VCaP (cell line): ENCODE measurements around the gene WDR45B.
A peak's percentile ranks its signal among the peaks of the same experiment; 100 is the strongest.

Experiments
- H3K27ac ChIP-seq: fragments of 450-650 bp; 2 replicates; pipeline ENCODE4 v1.5.1; 2017
- TF ChIP-seq, protein P1 (sequence below): fragments of 450-650 bp; conservative IDR thresholded peaks from 2 replicates; pipeline ENCODE4 v1.5.1; 2017; ENCODE audit warnings: mild to moderate bottlenecking, moderate library complexity

WDR45B gene

DNA sequence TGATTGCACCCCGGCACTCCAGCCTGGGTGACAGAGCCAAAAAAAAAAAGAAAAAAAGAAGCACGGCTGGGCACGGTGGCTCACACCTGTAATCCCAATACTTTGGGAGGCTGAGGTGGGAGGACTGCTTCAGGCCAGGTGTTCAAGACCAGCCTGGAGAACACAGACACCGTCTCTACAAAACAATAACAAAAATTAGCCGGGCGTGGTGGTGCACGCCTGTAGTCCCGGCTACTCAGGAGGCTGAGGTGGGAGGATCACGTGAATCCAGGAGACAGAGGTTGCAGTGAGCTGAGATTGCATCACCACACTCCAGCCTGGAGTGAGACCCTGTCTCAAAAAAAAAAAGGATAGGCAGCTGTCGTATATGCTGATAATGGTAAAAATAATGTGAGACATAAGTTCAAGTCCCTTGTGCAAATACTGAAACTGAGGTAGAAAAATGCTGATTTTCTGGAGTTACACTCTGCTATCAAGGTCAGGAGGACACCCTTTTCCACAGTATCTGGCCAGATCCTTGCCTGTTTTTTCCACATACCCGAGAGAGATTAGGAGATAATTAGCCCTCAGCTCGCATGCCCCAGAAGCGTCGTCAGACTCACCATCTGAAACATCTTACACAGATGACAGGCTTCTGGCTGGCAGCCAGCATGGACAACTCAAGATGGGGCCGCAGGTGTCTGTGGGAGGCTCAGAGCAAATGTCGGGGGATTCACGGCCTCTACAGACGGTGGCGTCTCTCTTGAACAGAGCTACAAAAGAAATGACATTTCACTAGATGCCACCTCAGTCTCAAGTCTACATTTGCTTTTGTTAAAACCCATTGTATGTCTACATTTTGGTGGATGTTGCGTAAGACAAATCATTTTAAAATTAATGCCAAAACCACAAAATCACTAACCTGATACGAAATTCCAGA lies 36.8 kb downstream of the WDR45B start:
- TF ChIP-seq, protein P1, sequence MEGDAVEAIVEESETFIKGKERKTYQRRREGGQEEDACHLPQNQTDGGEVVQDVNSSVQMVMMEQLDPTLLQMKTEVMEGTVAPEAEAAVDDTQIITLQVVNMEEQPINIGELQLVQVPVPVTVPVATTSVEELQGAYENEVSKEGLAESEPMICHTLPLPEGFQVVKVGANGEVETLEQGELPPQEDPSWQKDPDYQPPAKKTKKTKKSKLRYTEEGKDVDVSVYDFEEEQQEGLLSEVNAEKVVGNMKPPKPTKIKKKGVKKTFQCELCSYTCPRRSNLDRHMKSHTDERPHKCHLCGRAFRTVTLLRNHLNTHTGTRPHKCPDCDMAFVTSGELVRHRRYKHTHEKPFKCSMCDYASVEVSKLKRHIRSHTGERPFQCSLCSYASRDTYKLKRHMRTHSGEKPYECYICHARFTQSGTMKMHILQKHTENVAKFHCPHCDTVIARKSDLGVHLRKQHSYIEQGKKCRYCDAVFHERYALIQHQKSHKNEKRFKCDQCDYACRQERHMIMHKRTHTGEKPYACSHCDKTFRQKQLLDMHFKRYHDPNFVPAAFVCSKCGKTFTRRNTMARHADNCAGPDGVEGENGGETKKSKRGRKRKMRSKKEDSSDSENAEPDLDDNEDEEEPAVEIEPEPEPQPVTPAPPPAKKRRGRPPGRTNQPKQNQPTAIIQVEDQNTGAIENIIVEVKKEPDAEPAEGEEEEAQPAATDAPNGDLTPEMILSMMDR = no peak
- no peak overlapping the region for H3K27ac ChIP-seq

DNA sequence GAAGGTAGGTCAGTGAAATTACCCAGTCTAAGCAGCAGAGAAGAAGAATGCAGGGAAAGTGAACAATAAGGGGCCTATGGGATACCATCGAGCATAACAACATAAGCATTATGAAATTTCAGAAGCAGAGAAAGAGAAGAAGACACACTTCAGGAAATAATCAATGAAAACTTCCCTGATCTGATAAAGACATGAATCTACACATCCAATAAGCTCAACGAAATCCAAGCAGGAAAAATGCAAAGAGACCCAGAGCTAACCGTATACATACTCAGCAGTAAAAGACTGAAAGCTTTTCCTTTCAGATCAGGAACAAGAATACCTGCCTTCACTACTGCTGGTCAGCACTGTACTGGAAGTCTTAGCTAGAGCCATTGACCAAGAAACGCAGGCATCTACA lies 38.6 kb downstream of the WDR45B start:
- TF ChIP-seq, protein P1 = no peak
- peak overlapping the region; percentile 19; the same call in 1 of the 2 replicates for H3K27ac ChIP-seq

DNA sequence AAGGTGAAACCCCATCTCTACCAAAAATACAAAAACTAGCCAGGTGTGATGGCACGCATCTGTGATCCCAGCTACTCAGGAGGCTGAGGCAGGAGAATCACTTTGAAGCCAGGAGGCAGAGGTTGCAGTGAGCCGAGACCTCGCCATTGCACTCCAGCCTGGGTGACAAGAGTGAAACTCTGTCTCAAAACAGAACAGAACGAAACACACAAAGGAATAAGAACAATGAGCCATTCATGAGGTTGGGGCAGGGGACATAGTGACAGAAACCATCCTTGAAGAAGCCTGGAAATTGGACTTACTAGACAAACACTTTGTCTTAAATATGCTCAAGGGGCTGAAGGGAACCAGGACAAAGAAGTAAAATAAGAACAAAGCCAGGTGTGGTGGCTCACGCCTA lies 39.4 kb downstream of the WDR45B start:
- H3K27ac ChIP-seq = no peak overlapping the region
- TF ChIP-seq, protein P1 = no peak

DNA sequence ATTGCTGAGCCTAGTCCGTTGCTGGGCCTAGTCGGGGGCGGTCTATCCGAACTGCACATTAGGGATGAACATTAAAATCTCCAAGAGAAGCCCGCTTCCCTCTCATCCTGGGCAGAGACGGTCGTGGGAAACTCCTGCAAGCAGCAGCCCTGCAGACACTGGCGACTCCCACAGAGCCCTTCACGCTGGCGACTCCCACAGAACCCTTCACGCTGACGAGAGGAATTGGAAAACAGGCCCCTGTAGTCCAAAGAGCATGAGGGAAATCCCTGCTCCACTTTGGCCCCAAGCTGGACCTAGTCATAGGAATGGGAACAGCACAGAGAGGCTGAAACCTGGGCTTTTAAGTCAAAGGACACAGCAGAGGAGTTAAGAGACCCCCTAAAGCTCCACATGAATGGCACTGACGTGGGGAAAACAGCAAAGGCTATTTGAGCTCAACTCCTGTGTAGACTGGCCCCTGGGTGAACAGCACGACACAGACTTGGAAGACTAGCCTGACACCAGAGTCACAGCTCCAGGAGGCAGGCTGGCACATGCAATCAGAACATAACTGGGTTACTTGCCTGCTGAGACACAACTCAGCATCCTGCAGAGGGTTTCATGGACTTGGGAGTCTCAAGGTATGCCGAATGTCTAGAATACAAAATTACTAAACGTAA lies 42.2 kb downstream of the WDR45B start:
- H3K27ac ChIP-seq = 0 out of 2 replicates have a peak overlapping the region, but pooled peaks have one; percentile 10
- TF ChIP-seq, protein P1 = no peak

DNA sequence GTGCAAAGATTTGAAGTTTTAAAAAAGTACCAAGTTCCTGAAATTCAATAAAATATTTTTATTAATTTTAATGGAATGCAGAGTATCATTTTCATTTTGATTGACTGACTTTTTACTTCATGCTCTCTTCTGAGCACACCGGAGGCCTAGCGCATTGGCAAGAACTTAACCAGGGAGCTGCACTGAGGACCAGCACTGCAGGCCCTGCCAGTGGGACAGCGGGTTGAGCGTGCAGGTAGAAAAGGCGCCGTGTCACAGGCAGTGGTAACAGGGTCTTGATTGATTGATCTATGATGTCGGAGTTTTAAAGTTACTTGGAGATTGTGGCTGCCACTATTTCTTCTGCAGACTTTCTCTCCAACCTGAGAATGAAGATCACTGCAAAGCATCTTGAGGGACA lies 43.7 kb downstream of the WDR45B start:
- TF ChIP-seq, protein P1 = no peak
- H3K27ac ChIP-seq = no peak overlapping the region

DNA sequence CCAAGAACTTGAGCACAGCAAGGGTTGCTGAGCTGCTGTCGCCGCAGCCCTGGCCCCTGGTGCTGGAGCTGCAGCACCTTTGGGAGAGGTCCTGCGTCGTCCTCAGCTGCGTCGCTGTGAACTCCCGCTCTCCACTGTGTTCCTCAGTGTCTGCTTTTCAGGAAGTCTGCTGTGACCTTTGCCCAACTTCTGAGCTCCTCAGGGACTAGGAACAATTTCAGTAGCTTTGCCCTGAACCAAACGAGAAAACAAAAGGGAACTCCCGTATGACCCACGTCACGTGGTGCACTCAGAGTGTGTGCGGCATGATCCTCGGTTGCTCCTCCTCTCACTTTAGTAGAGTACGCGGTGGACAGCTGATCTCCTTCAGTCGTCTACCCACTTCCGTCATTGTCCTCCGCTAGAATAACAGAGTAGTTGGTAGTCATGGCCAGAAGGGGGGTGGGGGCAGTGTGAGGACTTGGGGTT lies 44.2 kb downstream of the WDR45B start:
- H3K27ac ChIP-seq = 0 out of 2 replicates have a peak overlapping the region, but pooled peaks have one; percentile 7
- TF ChIP-seq, protein P1 = no peak
